Activated CD4-positive, alpha-beta T cell treated with anti-CD3 and anti-CD28 coated beads, Interleukin-2, amount 50 U/mL, for 4 hours (primary cell): Measurements from ENCODE around the gene KLHL35.

Experiments used
- DNase-seq, 2 experiments: peaks; one replicate each; pipeline ENCODE4 v3.0.0-alpha.2; 2020

KLHL35 gene, protein sequence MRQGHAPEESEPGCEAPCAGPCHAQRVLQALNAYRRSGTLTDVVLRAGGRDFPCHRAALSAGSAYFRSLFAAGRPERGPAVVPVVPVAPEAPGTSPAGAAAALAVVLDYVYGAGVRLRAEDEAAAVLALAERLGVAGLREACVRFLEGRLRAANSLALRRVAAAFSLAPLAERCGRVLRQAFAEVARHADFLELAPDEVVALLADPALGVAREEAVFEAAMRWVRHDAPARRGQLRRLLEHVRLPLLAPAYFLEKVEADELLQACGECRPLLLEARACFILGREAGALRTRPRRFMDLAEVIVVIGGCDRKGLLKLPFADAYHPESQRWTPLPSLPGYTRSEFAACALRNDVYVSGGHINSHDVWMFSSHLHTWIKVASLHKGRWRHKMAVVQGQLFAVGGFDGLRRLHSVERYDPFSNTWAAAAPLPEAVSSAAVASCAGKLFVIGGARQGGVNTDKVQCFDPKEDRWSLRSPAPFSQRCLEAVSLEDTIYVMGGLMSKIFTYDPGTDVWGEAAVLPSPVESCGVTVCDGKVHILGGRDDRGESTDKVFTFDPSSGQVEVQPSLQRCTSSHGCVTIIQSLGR

DNA sequence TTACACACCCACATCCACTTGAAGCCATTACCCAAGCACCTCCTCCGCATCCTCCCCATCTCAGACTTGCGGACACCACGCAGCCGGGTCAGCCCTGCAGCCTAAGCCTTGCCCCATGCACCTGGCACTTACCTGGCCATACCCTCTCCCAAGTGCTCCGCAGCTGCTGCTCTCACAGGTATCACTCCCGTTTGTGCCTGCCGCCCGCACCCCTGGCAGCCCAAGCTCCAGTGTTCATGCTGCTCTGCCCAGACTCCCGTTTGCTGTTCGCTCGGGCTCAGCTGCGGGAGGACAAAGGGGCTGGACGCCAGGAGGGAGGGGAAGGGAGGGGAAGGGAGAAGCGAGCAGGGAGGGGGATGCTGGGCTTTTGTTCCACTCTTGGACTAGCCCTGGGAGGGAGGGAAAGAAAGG lies at the start of gene KLHL35:
Gene KLHL35 (minus strand): TSS at position 293 of the 411 bp plus-strand sequence. CDS start 2,574 bp downstream, outside the sequence.
- no peak for DNase-seq

DNA sequence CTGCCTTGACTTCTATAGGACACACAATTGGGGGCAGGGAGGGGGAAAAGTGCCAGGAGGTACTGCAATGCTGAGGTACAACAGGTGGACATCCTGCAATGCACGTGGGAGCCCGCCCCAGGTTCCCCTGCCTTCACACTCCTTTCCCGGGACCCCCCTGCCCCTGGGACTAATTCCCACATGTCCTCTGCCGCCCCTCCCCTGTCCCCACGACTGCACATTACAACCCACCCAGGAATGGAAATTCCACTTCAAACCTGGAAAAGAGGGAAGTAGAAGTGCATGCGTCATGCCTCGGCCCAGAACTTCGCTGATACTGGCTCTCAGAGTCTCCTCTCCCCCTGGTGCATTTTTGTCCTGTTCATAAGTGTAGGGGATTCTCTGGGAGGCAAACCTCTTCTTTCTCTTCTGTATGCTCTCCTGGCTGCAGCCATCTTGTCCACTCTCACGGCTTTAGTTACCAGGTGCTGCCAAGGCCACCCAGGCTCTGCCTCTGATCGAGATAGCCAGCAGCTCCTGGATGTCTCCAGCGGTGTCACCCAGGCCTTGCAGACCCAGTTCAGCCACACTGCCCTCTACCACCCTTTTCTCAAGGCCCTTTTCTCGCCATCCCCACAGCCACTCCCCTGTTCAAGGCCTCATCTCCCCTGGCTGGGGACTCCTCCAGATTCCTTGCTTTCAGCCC lies 49.1 kb upstream of the KLHL35 start:
- DNase-seq: no peak

DNA sequence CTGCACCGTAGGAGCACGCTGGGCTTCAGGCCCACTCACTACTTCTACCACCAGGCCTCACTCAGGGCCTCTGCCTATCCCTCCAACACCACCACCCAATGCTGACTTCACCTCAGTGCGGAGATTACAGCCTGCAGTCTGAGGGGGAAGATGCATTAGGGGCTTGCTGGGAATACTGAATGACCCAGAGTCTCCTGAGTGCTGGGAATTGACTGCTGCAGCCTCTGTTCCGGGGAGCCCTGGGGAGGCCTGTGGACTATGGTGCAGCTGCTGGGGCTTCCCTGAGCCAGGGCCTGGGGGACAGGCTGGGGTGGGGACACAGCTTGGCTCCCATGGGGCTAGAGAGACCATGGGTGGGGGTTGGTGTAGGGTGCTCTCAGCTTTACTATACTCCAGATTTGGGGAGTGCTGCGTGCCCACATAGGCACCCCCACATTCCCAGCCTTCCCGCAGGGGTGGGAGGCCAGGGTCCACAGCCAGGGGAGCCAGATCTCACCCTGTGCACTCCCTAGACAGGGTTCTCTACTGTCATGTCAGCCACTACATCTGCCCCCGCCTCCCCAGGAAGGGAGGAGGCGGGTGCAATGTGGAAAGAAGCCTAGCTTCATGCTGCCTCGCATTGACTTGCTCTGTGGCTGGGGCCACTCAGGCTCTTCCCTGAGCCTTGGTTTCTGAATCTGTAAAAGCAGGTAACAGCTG lies 48.4 kb upstream of the KLHL35 start:
- DNase-seq: no peak

DNA sequence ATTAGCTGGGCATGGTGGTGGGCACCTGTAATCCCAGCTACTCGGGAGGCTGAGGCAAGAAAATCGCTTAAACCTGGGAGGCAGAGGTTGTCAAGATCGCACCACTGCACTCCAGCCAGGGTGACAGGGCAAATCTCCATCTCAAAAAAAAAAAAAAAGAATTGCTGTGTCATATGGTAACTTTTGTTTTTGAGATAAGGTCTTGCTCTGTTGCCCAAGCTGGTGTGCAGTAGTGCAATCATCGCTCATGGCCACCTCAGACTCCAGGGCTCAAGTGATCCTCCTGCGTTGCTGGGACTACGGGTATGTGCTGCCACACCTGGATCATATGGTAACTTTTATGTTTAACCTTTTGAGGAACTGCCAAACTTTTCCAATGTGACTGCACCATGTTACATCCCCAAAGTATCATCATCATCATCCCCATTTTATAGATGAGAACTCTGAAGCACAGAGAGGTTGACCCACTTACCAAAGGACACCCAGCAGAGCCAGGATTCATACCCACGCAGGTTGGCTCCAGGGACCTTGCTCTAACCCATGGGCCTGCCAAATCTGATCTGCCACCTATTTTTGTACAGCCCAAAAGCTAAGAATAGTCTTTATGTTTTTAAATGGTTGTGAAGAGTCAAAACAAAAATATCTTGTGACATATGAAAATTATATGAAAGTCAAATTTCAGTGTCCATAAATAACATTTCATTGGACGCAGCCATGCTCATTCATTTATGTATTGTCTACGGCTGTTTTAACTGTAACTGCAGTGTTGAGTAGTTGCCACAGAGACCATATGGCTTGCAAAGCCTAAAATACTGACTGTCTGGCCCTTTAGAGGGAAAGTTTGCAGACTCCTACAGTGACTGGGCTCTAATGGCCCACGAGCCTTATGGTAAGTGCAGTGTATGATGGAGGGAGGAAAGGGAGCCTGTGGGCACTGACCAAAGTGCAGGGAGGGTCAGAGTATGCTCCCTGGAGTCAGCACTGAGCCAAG lies 47.5 kb upstream of the KLHL35 start:
- DNase-seq: no peak

DNA sequence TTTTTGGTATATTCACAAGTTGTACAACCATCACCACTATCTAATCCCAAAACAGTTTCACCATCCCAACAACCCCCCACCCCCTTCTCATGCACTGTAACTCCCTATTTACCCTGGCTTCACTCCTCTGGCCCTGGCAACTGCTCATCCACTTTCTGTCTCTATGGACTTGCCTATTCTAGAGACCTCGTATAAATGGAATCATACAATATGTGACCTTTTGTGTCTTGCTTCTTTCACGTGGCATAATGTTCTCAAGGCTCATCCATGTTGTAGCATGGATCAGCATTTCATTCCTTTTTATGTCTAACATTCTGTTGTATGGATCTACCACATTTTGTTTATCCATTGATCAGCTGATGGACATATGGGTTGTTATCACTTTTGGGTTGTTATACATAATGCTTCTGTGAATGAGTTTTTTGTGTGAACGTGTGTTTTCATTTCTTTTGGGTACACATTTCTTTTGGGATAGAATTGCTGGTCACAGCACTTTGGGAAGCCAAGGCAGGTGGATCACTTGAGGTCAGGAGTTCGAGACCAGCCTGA lies 46.7 kb upstream of the KLHL35 start:
- no peak for DNase-seq

DNA sequence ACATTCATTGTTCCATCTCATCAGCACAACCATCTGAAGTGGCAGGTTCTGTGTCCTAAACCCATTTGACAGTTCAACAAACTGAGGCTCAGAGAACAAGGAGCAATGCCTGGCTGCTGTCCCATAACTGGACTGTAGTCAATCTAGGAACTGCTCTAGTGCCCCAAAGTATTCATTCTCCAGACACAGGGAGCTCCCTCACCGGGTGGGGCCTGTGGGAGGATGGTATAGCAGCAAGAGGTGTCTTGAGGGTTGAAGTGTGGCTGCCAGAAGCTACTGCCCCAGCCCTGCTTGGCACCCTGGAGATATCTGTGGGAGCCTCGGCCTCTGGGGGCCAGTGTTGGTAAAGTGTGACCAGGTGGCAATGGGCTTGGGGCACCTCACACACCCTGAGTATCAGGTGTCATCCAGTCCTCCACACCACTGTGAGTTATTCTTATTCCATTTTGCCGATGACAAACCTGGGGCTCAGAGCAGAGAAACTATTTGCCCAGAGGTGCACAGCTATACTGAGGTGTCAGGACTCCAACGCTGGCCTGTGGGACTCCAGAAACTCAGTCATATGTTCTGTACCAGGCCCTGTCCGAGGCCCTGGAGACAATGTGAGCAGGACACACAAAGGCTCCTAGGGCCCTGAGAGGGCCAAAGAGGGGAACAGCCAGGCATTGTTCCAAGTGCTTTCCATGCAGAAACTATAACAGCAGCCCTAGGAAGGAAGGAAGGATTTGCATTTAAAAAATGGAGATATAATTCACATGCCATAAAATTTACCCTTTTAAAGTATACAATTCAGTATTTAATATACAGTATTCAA lies 46.0 kb upstream of the KLHL35 start:
- no peak for DNase-seq

DNA sequence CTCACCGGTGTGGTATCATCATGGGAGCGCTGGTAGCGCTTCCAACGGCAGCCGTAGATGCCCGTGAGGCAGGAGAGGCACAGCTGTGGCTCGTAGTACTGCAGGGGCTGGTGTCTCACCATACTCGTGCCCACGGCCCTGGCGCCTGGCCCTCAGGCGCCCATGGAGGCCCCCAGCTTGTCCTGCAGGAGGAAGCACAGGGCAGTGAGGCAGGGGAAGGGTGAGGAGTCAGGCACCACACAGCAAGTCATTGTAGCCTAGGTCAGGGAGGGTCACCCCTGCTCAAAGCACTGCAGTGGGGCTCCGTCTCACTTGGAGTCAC lies 44.6 kb upstream of the KLHL35 start:
- no peak for DNase-seq

DNA sequence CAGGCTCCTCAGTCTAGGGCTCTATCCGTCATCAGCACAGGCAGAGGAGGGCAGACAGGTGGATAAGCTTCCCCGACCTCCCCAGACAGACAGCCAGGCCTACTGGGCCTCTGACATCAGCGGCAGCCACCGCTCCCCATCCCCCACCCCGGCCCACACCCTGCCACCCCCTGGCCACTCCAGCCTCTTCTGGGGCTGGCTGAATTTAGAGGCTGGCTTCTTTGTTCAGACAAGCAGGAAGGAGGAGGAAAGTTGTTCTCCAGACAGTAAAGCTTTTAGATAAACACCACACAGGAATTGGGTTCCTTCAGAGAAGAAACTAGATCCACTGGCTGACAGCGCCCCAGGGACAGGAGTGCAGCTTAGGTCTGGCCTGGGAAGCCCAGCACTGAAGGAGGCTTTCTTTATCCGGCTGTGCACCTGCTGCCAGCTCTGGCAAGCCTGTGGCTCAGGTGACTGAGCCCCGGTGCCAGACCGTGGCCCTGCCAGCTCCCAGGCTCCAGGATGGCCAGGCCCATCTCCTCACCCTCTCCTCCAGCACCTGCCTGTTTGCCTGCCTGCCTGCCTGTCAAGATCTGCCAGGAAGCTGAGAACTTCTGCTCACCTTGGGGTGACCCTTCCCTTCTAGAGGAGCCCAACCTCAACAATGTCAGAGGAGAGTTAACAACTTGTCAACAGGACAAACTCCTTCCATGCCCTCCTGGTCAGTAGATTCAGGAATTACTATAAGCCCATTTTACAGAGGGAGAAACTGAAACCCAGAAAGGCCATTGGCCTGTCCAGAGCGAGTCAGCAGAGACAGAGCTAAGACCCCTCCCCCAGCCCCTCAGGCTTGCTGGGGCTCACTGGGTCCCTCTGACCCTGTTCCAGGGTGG lies 44.0 kb upstream of the KLHL35 start:
- DNase-seq: no peak

DNA sequence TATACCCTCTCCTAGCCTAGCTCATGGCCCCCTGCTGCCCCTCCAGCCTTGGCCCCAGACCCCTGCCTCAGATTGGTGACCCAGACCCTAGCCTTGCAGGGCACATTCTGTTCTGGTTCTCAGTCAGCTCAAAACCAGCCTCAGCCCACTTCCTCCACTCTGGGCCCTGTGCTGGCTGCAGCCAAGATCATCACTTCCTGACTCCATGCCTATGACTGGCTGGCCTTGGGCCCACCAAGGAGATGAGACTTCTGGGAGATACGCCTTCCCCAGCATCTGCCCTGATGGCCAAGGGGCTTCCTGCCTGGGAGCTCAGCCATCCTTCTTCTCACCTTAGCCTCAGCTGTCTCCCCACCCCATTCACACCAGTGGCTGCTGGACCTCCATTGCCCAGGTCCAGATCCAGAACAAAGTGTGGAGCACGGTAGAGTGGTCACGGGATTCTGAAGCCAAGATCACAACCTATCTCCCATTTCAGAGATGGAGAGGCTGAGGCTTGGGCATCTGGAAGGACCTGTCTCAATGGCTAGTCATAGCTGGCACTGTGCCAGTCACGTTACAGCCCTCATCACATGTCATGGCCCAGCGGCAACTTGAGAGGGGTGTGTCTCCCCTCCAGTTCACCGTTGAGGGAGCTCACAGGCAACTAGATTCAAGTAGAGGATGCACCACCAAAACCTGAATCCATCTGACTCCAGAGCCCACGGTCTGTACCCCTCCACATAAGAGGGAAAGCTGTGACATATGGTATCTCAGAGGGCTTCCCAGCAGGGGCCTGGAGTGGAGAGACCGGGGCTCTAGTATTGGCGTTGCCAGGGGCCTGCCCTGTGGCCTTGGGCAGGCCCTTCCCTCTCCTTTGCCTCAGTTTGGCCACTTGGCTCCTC lies 43.0 kb upstream of the KLHL35 start:
- DNase-seq: no peak

DNA sequence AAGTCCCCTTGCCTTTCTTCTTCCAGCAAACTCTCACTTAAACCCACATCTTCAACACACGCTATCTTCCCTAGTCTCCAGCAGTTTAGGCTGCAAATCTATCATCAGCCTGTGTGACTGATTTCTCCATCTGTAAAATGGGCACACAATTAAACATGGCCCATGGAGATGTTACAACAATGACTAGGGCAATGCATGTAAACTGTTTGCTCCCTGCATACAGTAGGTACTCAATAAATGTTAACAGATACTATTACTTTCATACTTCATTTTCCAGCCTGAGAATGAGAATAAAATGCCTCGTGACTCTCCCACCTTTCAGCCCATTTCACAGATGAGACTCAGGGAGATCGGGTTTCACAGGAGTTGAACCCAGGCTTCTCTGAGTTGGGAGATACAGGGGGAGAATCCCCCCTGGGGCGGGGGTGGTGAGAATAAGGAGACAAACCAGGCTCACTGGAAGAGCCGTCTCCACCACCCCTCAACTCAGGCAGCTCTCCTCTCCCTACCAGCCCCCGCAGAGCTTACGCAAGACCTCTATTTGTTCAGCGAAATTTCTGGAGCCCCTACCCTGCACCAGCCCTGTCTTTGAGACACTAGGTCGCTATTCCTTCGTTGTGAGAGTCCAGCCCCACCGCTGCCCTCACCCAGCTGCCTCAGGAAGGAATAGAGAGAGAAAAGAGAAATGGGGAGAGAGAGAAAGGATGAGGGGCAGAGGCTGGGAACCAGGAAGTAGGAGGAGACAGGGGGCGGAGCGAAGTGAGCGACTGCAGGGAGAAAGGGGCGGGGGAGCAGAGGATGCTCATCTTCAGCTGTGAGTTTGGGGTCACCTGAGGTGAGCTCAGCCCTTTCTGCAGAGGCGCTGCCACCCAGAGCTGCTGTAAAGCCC lies 42.1 kb upstream of the KLHL35 start:
- peak; percentile 45 for DNase-seq

DNA sequence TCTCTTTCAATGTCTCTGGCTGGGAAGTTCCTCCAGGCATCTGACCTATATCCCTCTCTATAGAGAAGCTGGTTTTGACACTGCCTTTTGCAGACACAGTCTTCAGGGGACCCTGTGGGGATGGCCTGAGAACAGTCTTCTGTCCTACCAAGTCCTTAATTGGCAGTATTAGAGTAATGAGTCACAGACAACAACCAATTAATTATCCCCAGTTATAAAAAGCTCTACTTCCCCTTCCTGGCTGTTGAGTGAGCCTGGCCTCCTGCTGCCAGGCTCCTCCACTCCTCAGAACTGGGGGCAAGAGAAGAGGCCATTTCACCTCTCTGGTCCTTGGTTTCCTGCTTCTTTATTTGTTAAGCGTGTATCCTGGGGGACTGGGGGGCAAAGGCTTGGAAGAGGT lies 41.2 kb upstream of the KLHL35 start:
- no peak for DNase-seq

DNA sequence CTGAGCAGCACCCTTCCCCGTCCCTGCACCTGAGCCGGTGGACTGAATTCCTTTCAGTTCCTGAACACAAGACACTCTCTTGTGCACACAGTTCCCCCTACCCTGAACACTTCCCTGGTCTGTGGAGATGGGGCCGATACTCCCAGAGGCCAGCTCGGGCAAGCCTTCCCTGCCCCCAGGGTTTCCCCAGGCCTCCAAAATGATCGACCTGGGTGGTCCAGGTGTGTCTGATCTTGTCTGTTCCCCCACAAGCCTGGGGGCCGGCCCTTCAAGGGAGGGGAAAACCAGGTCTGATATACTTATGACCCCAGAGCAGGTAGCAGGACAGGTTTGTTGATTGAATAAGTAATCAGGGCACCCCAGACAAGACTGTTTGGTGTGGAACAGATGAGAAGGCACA lies 40.7 kb upstream of the KLHL35 start:
- no peak for DNase-seq

DNA sequence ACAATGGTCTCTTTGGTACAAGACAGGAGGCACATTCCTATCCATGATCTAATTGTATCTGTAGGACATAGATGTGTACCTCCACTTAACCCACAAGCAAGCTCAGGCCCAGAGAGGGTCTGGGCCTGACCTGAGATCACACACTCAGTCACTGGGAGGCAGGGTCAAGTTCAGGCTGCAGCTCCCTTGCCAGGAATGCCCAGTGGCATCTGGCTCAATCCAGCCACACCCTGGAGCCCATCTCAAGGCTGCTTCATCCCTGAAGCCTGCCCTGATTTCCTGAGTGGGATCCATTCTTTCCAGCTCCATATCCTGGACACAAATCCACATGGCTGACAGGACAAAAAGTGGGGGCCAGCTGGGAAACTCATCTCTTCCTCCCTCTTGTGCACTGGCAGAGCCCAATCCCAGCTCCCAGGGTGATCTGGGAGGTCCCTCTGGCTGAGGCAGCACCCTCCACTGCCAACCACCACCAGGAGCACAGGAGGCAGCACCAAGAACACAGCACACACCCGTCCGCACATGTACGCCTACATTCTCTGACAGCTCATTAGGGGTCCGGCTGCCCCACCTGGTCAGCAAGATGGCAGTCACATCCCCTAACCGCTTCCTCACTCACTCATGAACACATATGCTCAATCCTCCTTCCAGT lies 39.2 kb upstream of the KLHL35 start:
- DNase-seq: no peak

DNA sequence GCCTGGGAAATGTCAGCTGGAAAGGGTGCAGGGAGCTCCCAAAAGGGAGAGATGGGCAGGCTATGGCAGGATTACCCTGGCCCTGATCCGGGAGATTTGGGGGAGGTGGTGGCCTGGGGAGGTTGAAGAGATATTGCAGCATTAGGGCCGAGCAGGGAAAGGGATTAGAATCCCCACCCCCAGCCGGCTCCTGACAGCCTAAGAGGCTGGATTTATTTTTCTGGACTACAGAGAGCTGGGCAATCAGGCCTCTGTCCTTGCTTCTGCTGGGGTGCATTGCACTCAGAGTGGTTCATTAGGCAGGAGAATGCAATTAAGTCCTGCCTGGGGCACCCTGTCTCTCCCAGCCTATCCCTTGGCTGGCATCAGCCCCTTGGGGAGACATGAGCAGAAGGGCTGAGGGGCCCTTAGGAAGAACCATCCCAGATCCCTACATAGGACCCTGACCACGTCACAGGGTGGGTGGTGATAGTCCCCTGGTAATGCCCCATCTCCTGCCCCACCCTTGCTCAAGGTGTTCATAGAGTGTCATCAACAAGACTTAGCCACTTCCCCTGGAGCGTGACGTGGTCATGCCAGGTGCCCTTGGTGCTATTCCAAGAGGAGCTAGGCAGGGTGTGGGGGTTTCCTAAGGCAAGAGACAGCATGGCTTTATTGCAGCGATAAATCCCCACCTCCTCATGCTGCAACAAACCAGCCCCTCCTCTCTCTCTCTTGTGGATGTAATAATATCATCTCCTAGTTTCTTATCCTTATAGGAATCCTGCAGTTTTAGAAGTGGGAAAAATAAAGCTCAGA lies 38.4 kb upstream of the KLHL35 start:
- DNase-seq: no peak

DNA sequence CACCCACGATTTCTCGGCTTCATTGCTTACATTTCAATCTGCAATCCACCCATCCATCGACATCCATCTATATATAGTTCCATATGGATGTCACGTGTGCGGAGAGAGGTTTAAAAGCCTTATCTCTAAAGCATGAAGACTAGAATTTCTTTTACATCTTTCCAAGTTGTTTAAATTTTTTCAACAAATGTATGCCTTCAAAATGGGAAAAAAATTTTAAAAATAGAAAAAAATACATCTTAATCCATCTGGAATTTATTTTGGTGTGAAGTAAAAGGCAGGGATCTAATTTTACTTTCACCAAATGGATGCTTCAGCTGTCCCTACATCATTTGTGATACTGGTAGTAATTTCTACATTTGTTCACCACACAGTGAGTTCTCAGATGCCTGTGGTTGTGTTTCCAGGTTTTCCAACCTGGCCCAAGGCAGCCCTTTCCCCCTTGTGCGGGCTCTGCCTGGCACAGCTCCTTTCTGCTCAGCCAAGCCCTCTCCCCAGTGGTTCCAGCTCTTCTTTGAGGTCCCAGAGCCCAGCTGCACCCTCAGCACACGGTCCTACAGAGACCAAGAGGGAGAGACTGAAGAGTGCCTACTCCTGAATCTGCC lies 37.6 kb upstream of the KLHL35 start:
- DNase-seq: no peak

DNA sequence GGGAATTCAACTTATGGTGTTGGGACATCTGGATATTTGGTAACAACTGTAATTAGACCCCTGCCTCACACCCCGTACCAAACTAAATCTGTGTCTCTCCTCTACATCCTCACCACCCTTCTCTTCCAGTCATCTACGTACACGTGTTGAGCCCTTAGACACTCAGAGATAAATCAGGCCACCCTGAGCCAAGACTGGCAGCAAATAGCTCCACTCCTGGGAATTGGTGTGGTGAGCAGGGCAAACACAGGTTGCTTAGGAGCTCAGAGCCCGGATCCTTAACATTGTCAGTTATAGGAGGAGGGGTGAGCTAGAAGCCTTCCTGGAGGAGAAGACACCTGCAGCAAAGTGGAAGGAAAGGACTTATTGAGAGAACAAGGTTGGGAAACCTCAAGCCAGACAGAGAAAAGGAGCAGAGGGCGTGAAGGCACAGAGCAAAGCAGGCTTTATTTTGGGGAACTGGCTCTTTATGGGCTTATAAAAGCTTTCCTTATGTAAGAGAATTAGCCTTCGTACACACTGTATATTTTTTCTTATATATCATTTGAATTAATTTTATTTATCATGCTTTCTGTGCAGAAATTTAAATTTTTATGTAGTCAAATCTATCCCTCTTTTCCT lies 36.9 kb upstream of the KLHL35 start:
- DNase-seq: no peak
